NCI-H1436 (cell line): ENCODE measurements around the gene CERK.
A peak's percentile ranks its signal among the peaks of the same experiment; 100 is the strongest.
"Not testable (repeated sequence)": the region's sequence is repeated elsewhere in the genome, so short reads cannot be mapped to it uniquely, and the experiment has no call there.

Experiments used
- DNase-seq: peaks from one replicate; lab custom pipeline; 2025; lab: John Stamatoyannopoulos, UW

CERK gene, protein sequence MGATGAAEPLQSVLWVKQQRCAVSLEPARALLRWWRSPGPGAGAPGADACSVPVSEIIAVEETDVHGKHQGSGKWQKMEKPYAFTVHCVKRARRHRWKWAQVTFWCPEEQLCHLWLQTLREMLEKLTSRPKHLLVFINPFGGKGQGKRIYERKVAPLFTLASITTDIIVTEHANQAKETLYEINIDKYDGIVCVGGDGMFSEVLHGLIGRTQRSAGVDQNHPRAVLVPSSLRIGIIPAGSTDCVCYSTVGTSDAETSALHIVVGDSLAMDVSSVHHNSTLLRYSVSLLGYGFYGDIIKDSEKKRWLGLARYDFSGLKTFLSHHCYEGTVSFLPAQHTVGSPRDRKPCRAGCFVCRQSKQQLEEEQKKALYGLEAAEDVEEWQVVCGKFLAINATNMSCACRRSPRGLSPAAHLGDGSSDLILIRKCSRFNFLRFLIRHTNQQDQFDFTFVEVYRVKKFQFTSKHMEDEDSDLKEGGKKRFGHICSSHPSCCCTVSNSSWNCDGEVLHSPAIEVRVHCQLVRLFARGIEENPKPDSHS

DNA sequence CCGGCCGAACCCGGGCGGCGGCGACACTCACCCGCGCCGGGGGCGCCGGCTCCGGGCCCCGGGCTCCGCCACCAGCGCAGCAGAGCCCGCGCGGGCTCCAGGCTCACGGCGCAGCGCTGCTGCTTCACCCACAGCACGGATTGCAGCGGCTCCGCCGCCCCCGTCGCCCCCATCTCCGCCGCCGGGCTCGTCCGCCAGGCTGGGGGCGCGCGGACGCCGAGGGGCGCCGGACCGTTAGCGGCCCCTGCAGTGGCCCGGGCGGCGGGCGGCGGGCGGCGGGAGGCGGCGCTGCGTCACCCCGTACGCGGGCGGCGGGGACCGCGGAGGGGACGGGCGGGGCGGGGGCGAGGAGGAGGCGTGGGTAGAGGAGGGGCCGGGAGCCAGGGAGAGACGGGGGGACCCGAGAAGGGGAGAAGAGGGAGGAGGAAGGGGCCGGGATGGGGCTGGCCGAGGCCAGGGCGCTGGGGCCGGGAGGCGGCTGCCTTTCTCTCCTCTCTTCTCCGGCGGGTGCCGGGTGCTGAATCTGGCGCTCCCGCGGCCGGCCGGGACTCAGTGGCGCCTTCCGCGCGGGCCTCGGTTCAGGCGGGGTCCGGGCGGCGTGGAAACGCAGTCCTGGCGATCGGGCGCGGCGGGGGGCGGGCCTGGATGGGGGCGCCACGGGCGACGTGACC is at the start of gene CERK:
Gene CERK, minus strand, starts transcription at position 277 of the 671 bp plus-strand sequence. Its CDS starts 104 bp downstream, at position 173.
- peak; percentile 57 for DNase-seq

DNA sequence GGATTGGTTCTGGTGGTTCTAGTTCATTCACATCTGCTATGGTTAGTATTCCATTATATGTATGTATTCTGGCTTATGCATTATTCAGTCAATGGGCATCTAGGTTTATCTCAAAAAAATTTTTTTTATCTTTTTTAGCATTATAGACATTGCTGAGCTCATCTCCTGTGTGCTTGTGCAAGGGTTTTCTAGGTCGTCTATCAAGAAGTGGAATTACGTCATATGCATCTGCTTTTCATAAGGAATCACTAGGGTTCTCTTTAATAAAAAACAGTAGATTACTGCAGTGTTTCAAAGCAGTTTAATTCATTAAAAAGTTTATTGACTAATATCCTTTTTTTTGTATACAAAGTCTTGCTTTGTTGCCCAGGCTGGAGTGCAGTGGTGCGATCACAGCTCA is 45.7 kb upstream of the CERK start:
- DNase-seq: no peak

- DNase-seq: not testable (repeated sequence)
Observed at GRCh38 chr22:46782200-46782599, 44.1 kb upstream of the CERK start.

GRCh38 chr22:46781291-46781690 is 43.2 kb upstream of the CERK start:
- DNase-seq: no peak

DNA sequence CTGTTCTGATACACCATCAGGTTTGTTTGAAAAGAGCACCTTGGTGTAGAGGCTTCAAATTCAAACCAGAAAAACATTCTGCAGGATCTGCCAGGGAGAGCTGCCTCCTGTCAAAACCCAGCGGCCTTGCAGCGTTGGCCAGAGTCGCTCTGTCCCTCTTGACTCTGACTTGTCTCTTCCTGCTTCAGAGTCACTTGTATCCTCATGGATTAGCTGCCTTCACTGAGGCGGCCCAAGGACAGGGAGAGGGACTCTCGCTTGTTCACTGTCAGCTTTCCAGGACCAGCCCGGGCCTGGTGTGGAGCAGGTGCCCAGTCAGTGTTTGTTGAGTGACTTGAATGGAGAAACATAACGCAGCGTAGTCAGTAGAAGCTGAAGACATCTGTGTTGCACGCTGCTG is 42.4 kb upstream of the CERK start:
- no peak for DNase-seq

DNA sequence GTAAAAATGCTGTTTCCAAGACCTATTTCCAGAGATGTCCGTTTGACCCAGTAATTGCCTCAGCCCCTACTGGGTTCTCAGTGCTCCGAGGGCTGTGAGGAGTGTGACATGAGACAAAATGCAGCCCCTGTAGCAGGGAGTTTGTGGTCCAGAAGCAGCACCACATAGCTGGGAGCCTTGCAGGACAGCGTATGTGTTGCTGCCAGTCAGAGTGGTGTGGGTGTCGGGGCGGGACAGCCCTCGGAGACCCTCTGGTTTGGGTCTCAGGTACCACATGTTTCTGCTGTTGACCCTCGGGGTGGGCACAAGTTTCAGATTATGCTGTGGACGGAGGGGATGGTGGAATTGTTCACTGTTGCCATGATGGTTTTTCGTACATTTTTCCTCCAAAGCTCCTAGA is 41.6 kb upstream of the CERK start:
- DNase-seq: no peak

DNA sequence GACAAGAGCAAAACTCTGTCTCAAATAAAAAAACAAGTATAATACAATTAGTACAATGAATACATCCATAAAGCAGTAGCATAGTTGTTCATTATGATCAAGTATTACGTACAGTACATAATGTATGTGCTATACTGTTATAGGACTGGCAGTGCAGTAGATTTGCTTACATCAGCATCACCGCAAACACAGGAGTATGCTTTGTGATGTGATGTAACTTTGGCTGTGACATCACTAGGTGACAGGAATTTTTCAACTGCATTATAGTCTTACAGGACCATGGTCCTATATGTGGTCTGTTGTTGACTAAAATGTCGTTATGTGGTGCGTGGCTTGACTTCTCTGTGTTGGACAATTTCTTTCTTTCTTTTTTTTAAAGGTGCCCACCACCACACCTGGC is 41.0 kb upstream of the CERK start:
- no peak for DNase-seq

GRCh38 chr22:46777609-46777970 is 39.5 kb upstream of the CERK start:
- DNase-seq: no peak

- no peak for DNase-seq
Observed at GRCh38 chr22:46776876-46777608, 39.0 kb upstream of the CERK start.

GRCh38 chr22:46775850-46776826 is 38.1 kb upstream of the CERK start:
- DNase-seq: no peak

GRCh38 chr22:46774980-46775849 is 37.2 kb upstream of the CERK start:
- DNase-seq: no peak

DNA sequence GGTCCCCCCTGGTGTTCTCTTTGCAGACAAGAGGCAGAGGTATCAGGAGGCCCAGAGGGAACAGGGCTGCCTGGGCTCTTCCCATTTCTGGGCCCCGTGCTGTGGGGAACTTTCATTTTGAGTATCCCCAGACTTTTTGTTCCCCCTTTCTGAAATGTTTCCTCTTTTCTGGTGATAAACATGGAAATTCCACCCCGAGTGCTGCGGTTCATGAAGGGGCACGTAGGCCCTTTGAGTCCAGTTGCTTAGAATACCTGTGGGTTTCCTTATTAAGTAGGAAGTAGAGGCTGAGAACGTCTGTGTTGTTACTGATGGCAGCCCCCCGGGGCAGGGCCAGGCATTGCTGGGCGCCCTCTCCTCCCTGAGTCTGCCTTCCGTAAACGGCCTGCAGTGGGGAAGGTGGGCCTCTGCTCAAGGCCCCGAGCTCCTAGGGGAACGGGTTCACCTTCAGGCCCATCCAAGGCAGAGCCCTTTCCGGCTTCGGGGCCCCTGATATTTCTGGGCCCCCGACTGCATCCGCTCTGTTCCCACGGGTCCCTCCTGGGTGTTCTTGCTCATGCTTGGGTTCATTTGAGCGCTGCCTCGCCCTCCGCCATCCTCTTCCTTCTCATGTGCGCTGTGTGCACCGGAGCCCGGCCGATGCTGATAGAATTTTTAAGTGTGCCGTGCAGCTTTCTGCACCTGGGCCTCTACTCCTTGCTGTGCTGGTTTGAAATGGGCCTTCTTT is 36.4 kb upstream of the CERK start:
- no peak for DNase-seq

DNA sequence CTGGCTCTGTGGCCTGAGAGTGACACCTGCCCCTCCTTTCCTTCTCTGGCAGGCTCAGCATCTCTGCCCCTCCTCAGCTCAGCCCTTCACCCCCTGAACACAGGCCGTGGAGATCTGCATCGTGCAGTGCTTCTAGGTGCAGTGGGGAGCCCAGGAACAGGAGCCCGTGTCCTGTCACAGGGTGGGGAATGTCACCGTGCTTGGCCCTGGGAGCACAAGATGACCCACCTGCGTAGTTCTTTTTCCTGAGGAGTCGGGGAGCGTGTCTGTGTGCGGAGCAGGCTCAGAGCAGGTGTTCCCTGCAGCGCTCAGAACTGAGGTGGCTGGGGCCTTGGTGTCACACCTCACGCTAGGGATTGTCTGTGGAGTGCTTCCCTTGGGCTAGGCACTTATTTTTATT is 35.0 kb upstream of the CERK start:
- no peak for DNase-seq

GRCh38 chr22:46770726-46771125 is 32.7 kb upstream of the CERK start:
- no peak for DNase-seq

DNA sequence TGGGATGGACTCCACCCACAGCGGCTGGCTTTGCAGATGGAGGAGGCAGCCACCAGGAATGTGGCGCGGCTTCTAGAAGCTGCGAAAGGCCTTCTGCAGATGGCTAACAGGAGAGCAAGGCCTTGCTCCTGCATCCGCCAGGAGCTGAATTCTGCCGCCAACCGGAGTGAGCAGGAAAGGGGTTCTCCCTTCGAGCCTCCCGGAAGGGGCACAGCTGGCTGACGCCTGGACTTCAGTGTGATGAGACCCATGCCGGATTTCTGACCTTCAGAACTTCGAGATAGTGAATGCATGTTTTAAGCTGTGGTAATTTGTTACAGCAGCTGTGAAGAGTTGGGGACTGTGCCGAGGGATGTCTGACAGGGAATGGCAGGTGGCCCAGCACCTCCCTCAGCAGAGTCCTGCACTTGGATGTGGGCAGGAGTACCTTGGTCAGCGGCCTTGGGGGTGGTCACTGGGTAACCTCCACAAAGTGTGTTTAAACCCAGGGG is 32.1 kb upstream of the CERK start:
- DNase-seq: no peak

DNA sequence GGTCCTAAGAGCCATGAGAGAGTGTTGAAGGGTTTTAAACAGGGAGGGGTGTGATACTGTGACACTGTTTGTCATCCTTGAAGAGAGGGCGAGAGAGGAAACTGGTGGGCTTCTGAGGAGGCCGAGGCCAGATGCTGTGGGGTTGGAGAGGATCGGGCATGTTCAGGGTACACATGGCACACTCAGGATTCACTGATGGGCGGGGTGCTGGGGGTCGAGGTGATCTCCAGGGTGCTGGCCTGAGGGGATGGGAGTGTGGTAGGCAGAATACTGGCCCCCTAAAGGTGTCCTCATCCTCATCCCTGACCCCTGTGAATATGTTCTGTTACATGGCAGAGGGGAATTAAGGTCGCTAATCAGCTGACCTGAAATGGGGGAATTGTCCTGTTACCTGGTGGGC is 31.7 kb upstream of the CERK start:
- DNase-seq: no peak

GRCh38 chr22:46769191-46769675 is 31.2 kb upstream of the CERK start:
- DNase-seq: no peak

- no peak for DNase-seq
Observed at GRCh38 chr22:46767249-46767985, 29.4 kb upstream of the CERK start.

DNA sequence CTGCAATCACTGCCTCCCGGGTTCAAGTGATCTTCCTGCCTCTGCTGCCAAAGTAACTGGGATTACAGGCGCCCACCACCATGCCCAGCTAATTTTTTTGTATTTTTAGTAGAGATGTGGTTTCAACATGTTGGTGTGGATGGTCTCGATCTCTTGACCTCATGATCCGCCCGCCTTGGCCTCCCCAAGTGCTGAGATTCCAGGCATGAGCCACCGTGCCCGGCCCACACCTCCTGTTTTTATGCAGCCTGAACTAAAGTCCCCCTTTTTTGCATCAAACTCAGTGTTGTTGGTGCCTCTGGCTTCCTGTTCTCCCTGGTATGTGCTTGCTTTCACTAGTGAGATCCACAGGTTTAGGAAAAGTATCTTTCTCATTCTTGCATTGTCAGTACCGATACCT is 28.6 kb upstream of the CERK start:
- no peak for DNase-seq
